IPS-NIHi7 (cell line): Measurements from ENCODE around the gene ASF1A.

Experiments
- DNase-seq: peaks from one replicate; pipeline ENCODE4 v3.0.0; 2012; ENCODE audit warnings: mixed read lengths; ENCODE audit errors: extremely low spot score

ASF1A gene

DNA sequence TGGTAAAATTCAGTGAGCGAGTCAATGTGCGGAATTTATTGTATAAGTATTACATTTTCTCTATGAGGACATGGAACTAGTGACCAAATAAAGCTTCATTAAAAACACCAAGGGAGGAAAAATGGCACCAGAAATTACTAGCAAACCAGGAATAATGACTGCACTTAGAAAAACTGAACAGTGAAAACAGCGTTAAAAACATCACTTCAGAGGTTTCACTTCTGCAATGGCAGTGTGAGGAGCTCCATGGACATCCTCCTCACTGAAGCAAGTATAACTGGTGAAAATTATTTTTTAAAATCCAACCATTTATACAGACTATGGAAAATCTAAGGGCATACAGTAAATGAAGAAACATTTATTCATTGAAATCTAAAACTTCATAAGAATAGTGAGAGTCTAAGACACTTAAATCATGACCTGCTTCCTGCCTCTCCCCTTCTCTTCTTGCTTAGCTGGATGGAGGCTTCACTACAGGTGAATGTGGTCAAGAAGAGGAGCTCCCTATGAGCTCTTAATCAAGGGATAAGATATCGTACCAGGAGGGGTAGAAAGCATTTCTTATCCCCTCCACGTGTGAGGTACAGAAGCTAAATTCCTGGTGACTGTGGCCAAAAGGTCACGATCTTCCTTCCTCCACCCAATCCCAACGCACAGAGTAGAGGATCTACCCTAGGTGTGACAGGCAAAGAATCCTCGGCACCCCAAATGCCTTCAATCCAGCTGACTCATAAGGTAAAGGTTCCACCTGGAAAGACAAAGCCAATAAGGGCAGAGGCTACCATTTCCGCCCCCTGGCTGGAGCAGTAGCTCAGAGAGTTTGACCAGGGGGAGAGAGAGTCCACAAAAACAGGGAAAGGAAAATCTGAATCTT lies 12.3 kb upstream of the ASF1A start:
- peak; percentile 24 for DNase-seq

DNA sequence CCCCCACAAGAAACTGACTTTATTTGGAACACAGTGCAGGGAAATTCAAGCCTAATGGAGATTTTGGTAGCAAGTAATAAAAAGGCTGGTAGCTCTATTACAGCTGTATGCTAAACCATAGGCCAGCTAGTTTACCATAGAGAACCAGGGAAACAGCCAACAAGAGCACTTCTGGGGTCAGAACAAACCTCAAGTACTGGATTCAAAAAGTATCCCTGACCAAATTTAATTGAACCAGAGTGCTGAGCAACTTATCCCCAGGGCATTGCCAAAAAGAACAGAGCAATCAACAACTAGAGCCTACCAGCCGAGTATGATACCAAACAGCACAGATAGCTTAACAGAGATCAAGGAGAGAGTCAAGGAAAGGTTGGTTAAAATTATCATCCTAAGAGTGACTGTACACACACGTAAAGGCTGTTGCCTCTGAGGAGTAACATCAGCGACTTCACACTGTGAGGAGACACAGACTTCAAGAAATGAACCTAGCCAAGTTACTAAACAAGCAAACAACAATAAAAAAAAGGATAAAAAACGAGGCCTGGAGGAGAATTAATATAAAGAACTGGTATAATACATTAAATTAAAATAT lies 11.5 kb upstream of the ASF1A start:
- DNase-seq, result no peak

DNA sequence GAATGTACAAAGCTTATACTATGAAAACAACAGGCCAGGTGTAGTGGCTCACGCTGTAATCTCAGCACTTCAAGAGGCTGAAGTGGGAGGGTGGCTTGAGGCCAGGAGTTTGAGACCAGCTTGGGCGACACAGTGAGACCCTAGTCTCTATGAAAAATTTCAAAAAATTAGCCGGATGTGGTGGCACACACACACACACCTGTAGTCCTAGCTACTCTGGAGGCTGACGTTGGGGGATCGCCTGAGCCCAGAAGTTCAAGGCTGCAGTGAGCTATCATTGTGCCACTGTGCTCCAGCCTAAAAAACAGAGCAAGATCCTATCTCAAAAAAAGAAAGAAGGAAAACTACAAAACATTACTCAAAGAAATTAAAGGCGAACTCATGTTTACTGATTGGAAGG lies 7.3 kb upstream of the ASF1A start:
- DNase-seq, result no peak

DNA sequence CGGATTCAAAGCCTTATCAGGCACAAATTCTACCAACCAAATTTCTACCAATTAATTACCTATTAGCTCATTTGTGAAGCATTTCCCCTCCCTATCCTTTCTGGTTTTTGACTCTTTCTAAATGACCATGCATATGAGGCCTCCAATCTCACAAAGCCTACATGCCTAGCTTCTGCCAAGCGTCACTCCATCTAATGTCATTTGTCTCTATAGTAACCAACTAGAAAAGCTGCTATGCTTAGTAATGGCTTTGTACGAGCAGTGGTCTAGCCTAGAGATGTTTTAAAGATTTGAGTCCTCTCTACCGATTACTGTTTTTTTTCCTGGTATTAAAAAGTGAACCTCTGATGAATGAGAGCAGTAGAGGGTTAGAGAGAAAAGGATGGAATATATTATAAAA lies 4.8 kb upstream of the ASF1A start:
- DNase-seq, result no peak

DNA sequence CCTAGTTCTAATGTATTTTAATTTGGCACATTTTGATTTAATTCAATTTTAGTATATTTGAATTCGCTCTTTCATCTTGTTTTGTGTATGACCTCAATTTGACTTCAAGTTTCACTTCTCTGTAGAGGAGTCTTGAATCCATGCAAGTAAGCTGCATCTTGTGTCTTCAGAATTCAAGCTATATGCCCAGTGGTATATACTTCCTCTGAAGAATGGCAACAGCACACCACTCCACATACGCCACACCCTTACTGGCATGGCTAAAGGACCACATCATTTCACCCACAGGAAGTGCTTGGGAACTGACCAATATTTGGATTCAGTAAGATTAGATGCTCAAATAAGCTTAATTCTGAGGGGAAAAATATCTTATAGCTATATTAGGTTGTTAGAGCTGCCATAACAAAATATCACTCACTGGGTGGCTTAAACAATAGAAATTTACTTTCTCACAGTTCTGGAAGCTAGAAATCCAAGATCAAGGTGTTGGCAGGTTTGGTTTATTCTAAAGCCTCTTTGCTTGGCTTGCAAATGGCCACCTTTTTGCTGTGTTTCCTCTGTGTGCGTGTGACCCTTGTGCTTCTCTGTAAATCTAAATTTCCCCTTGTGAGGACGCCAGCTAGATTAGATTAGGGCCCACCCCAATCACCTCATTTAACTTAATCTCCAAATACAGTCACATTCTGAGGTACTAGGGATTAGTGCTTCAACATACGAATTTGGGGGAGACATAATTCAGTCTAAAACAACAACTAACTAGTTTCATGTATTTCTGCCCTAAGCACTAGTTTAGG lies 2.8 kb upstream of the ASF1A start:
- no peak for DNase-seq

DNA sequence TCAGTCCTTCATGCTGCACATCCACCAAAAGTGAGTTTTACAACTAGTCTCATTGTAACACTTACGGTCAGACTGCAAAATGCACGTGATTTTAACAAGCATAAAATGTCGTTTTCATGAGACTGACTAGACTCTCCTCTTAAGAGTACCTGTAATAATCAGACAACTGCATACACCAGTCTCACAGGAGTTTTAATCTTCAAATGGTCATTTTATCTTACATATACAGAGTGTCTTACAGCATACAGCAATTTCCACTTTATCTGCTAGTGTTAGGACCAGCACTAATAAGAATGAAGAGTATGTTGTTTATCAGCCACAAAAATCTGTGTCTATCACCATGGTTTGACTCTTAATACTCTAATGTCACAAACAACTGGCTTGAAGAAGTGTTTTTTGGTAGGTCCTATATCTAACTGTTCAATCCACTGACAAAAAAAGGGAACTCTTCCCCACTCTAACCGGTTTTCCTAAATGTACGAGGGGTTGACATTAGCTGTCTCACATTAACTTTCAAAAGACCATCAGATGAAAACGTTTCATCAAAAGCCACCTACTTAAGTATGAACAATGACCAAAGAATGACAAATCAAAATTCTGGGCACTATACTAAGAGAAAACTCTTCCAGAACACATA lies 1.5 kb upstream of the ASF1A start:
- DNase-seq, result no peak

DNA sequence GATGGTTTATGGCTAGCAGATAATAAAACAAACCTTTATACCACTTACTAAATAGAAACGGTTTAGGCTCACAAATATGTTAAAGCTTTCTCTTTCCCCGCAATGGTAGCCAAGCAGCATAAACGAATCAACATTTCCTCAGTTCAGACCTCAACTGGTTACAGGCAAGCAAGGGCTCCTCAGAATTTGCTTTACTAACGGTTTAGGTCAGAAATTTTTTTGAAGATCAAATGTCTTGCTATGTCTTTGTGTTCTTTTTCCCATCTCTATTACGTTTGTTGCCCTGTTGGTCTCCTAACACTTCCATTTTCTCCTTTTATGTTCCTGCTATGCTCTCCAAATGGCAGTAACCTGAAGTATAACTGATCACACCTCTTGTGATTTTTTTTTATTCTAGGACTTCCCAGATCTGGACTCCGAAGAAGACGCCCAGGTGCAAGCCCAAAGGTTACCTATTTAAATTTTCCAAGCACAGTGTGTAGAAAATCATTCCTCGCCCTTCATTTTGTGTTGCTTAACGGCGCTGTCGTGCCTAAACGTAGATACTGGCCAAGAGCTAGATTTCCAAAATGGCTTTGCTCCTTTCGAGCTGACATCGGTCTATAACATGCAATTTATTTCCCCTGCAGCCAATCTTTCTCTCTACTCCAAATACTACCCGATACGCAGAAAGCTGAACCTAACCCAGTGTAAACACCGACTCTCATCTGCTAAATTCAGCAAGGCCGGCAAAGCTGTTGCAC lies 717 bp upstream of the ASF1A start:
- peak; percentile 16 for DNase-seq

DNA sequence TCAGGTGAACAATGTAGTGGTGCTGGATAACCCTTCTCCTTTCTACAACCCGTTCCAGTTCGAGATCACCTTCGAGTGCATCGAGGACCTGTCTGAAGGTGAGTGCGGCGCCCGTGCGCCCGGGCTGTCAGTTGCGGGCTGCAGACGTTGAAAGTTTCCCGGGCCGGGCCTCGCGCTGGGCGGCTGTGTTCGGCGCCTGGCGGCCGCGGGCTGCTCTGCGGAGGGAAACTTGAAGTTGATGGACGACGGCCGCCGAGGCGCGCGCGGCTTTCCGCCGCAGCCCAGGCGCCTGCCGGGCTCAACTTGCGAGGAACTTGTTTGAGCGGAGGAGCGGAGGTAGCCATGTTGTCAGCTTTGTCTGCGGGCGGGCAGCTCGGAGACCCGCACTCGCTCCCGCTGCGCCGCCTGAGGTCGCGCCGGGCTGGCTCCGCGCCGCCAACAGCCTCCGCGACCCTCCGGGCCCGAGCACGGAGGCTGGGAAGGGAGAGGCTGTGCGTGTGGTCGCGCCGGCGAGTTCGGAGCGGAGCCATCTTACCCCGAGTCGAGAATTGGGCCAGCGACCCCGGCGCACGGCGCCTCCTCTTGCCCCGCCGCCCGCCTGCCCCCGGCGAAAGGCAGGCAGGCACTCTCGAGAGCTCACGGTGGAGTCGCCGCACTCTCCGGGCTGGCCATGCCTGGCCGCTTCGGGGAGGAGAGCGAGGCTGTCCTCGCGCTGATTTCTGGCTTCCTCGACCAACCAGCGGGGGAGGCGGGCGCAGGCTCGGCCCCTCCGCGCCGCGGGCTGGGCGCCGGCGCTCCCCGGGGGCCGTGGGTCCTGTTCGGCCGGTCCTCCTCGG lies 691 bp downstream of the ASF1A start:
- peak; percentile 50 for DNase-seq

DNA sequence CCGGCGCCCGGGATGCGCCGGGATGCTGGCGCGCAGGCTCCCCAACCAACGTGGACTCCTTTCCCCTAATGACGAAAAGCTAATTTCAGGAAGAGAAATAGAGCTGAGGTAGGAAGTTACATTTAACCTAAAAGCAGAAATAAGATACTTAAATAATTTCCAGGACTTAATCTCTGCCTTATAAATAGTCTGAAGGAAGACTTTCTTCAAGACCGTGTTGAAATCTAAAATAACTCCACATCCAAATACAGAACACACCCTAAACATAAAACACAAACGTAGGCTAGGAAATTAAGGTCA lies 1.3 kb downstream of the ASF1A start:
- no peak for DNase-seq

DNA sequence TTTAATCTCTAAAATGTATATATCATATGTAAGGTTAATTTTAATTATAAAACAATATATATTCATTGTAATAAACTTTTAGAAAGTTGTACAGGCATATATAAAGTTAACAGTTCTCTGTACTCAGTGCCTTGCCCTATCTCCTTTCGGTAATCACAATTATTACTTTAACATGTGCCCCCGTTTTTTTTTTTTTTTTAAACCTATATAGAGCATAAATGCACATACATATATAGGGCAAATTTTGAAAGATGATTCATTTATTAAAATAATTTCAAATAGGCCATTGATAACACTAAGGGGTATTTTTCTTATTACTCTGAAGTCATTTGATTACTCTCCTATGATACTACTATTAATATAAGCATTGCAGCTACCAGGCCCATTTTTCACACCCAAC lies 1.9 kb downstream of the ASF1A start:
- no peak for DNase-seq

DNA sequence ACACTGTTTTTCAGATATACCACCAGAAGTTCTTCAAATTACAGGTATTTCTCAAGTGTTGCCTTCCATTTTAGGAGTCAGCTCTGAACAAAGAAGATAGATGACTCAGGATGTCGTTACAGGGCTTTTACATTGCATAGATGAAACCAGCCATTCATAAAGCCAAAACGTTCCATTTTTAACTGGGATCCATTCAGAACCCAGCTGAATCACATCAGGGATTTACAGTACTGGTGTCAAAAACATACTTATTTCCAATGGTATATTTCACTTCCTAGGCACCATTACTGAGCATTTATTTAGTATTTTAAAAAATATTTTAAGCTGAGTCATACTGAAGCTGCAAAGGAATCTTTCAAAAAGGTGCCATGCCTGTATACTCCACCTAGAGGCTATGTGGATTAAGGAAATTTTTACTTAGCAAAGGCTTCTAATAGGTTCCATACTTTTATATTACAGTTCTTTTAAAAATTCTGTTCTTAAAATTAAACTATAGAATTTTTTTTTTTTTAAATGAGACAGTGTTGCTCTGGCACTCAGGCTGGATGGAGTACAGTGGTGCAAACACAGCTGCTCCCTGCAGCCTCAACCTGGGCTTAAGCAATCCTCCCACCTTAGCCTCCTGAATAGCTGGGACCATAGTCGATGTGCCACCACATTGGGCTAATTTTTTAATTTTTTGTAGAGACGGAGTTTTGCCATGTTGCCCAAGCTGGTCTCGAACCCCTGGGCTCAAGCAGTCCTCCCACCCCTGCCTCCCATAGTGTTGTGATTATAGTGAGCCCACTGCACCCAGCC lies 2.6 kb downstream of the ASF1A start:
- no peak for DNase-seq

DNA sequence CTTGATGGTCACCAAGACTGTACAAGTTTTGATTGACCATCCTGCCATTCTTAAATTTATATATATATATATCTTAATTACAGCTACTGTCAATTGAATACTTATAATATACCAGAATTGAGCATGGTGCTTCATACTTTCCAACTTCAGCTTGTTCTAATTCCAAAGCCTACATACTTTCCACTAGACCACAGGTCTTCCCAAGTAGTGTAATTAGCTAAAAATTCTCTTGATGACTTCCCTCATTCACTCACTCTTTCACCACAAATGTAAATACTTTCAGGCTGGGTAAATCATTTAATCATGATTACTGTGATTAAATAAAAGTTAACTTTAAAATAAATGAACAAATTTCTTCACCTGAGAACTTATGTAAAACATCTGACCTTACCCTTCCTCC lies 3.4 kb downstream of the ASF1A start:
- DNase-seq, result no peak

DNA sequence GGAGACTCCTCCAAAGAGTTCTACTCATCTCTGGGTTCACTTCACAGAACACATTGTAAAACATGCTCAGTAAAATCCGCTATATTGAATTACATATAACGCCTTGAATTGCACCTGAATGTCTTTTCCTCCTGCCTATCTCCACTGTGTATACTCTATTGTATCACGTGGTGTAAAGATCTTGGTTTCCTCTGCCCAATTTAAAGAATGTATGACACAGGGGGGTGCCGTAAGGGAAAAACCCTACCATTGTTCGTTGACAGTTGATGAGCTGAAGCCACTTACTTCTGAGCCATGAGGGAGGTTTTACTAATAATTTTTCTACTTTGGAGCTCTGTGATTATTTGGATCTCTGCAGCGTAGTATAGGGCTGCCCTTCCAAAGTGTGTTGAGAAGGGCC lies 6.0 kb downstream of the ASF1A start:
- no peak for DNase-seq

DNA sequence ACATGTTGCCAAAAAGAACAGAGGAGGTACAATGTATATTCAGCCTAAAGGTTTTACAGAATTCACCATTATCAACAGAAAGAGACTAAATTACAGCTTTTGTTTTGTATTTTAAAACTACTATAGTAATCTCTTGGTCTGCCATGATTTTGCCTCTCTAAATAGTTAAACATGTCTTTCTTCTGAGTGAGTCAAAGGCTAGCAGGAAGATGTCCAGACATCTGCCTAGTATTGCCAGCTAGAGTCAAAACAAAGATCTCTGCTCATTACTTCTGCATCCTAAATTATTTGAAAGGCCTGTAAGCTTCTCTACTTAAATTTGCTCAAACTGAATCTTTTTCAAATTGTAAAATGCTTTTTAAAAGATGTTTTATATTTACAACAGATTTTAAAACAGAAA lies 8.8 kb downstream of the ASF1A start:
- no peak for DNase-seq

DNA sequence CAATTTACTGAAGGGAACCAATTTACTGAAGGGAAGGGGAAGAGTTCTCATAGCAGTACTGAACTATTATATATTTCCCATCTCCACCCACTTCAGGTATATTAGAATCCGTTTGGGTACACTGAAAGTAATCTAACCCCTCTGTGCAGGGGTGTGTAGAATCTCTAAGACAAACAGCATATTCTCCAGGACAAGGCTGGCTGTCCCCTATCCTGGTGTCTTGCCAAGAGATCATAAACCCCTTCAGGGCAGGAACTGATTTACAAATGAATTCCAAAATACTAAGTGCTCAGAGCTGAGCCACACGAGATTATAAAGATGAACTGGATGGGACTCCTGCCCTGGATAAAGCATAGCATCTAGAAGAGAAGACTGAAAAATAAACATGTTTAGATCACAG lies 9.2 kb downstream of the ASF1A start:
- no peak for DNase-seq

DNA sequence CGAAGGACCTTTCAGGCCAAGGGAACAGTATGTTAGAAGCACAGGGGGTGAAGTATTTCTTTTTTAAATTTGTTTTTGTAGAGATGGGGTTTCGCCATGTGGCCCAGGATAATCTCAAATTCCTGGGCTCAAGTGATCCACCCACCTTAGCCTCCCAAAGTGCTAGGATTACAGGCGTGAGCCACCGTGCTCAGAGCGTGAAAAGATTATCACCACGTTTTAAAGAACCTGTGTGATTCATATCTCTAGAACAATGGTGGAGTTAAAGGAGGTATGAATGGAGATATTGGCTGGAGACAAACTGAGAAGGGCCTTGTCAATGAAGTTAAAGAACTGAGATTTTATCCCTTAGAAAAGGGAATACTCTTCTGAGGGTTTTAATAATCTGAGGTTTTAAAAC lies 9.7 kb downstream of the ASF1A start:
- DNase-seq, result no peak

DNA sequence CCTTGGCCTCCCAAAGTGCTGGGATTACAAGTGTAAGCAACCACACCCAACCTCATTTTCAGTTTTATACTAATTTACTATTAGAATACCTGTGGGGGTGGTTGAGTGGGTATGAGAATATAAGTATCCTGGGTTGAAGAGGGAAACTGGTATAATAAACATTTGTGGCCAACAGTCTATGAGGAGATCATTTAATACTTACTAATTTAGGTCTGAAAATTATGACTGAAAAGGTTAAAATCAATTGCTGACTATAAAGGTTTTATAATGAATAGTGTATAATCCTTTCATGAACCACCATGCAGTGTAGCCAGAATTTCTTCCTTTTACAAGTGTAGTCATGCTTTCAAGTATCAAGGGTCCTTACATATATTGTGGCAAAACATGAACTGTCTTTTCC lies 11.1 kb downstream of the ASF1A start:
- no peak for DNase-seq

DNA sequence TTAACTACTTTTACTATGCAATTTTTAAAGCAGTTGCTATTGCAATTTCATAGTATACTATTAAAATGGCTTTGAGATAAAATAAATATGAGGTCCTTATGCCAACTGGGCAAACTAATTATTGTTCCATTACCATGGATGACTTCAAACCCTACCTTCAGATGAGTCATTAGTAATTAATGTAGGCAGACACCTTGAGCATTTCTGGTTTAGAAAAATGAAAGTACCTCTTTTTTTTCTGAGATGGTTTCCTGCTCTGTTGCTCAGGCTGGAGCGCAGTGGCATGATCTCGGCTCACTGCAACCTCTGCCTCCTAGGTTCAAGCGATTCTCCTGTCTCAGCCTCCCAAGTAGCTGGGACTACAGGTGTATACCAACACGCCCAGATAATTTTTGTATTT lies 11.9 kb downstream of the ASF1A start:
- no peak for DNase-seq

DNA sequence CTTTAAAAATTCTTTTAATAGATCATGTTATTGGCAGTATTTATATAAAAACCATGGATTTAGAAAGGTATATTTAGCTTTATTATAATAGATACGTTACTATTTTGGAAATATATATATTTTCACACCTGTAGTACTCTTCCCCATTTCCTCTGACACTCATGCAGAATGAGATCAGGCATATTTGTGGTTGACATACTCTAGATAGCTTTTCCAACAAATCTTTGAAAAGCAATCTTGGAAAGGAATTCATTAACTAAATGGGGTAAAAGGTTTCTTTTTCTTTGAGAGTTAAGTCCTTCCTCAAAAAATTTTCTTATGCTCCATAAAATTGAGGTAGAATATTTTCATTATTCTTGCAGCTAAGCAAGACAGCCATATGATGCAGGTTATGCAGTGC lies 14.5 kb downstream of the ASF1A start:
- DNase-seq, result no peak

DNA sequence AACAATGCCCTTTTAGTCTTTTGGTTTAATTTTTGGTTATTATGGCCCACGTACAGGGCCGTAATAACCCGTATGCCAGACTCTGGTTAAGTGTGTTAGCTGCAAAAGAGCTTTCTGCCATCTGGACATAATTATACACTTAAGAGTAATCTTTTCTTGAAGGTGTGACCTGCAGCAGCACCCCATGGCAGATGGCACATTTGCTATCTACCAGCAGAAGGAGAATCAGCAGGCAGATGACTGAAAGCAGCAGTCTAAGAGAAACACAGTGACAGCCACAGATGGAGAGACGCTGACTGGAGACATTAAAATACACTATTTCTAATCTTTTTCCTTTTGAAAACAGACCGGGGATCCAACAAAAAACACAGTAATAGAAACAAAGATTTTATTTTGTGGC lies 18.7 kb downstream of the ASF1A start:
- no peak for DNase-seq
